Adrenal gland (tissue), 12 donors: Measurements from ENCODE around the gene SREK1IP1. TPM values are rescaled to one million over a fixed set of nuclear protein-coding genes. Genes with fewer than 3 reads are reported as not detected.
A peak's percentile ranks its signal among the peaks of the same experiment; 100 is the strongest.

Source experiments
- DNase-seq, 7 donors: peaks; one replicate each; pipeline ENCODE4 v3.0.0-alpha.2; 2019 to 2020
- H3K27ac ChIP-seq, 5 donors: fragments of 200-600 bp; sonication (generic) in 4 of 5; 1 replicate in 3 of 5; 2 replicates in 2 of 5; pipeline versions ENCODE4 v1.5.1 to v1.8.0; 2016 to 2020; ENCODE audit warnings: mild to moderate bottlenecking in 1 of 5
- H3K27me3 ChIP-seq: fragments of 200-600 bp; 2 replicates; pipeline ENCODE4 v1.8.0; 2021
- H3K36me3 ChIP-seq, 2 donors: fragments of 200-600 bp; replicated peaks in 1 of 2; 1 replicate in 1 of 2; 2 replicates in 1 of 2; pipeline versions ENCODE4 v1.5.1 to v1.8.0; 2018 to 2022
- H3K4me1 ChIP-seq, 2 donors: fragments of 200-600 bp; replicated peaks in 1 of 2; 1 replicate in 1 of 2; 2 replicates in 1 of 2; pipeline versions ENCODE4 v1.5.1 to v1.8.0; 2018 to 2021
- H3K4me3 ChIP-seq, 4 donors: fragments of 200-600 bp; sonication (generic) in 3 of 4; one replicate each; pipeline ENCODE4 v1.5.1; 2016 to 2018
- H3K9me3 ChIP-seq, 3 donors: fragments of 200-600 bp; sonication (generic) in 1 of 3; replicated peaks in 1 of 3; 1 replicate in 2 of 3; 2 replicates in 1 of 3; pipeline versions ENCODE4 v1.5.1 to v1.8.0; 2016 to 2021
- CTCF ChIP-seq, 6 experiments: fragments of 450-650 bp in 4 of 6; fragments of 200-600 bp in 2 of 6; sonication (generic) in 1 of 6; IDR thresholded peaks; 1 replicate in 5 of 6; 2 replicates in 1 of 6; pipeline versions ENCODE4 v1.5.1 to v1.8.0; 2016 to 2021; ENCODE audit warnings: antibody characterized with exemption in 6 of 6, mild to moderate bottlenecking in 2 of 6, moderate library complexity in 1 of 6
- POLR2A ChIP-seq, 2 donors: fragments of 450-650 bp; IDR thresholded peaks; one replicate each; pipeline ENCODE4 v1.6.1; 2017; ENCODE audit warnings: antibody characterized with exemption in 2 of 2, mild to moderate bottlenecking in 2 of 2, moderate library complexity in 1 of 2
- WGBS, 4 donors: extraction: QIAGEN DNeasy Blood & Tissue Kit in 2 of 4; methylation state at CpG; one replicate each; pipeline versions ENCODE4 v1.1.5 to v1.1.7; 2013 to 2017; 5-methylcytosine and 5-hydroxymethylcytosine counted together
- intact Hi-C, 2 donors: fragments of 100-400 bp; cut with DNase I; formaldehyde crosslinking; loops; one replicate each; pipeline versions ENCODE4 v1.14.1 to v1.15.0; 2022 to 2023
- polyA plus RNA-seq, 3 donors: library from polyadenylated mRNA; stranded (reverse); fragments of 200-250 nt in 2 of 3; fragments of 350-450 nt in 1 of 3; fragmentation: Illumina TruSeq in 1 of 3; extraction: RNeasy Lipid Tissue Mini Kit (QIAGEN cat#74804) in 1 of 3; gene quantifications; one replicate each; pipeline ENCODE4 v1.2.3, GENCODE V29; 2013 to 2014
- total RNA-seq, 9 donors: library from RNA; depleted of rRNA in 4 of 9; stranded (reverse); fragments of >200 nt in 4 of 9; fragments of 120-200 nt in 1 of 9; fragmentation: NEBNext Ultra II Directional in 1 of 9; extraction: Animal tissue kit (Norgen Biotek cat#: 25700) in 1 of 9; gene quantifications; one replicate each; pipeline versions ENCODE4 v1.1.0 to v1.2.4, GENCODE V29; 2013 to 2023
- donor health status: healthy with polysubstance abuse.
- donor health status: Bipolar disorder and iron deficiency.
- donor health status: DM: yes; HTN: yes; CAD: no.
- donor health status: DM: no; HTN: no; CAD: no.
- donor health status: DM: no; HTN: no; CAD: no.
- donor health status: DM: yes; HTN: yes; CAD: no.

Gene SREK1IP1
- total and polyA plus RNA-seq, 12 donors, result 5.0 to 42.9 (median 16.8) TPM

DNA sequence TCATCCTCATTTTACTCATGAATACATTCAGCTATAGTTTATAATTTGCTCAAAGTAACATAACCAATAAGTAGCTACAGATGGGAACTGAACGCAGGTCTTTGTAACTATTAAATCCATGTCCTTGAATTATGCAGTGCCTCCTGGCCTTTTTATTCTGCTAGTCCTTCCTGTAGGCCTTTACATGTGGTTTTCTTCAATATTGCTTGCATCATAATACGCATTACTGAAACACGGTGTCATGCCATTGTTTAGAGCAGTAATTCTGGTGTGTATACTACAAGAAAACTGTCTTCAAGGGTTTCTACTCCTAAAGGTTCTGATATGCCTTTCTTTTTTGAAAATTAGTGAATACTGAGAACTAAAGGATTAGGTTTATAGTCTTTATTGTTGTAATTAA, 21.0 kb upstream of the SREK1IP1 start:
- 91 to 95% (median 94%) methylated on average over 3 of the region's 3 CpGs for WGBS, 4 donors

GRCh38 chr5:64788156-64788555, 19.7 kb upstream of the SREK1IP1 start:
- no peaks in the 10 kb centered on the region for H3K9me3 ChIP-seq
- TF ChIP-seq POLR2A (IDR thresholded peaks at IDR 0.05) (no peak), CTCF (IDR thresholded peaks at IDR 0.05) (no peak)
- H3K4me3 ChIP-seq, result no peak overlapping the region
- no peak for DNase-seq
- H3K36me3 ChIP-seq, result no peaks in the 10 kb centered on the region
- peaks cover 3 to 4% of the 10 kb centered on the region in 2 donors for H3K4me1 ChIP-seq
- no peaks in the 10 kb centered on the region for H3K27me3 ChIP-seq
- 38 to 47% (median 42%) methylated on average over 2 of the region's 2 CpGs for WGBS, 4 donors
- no peak overlapping the region for H3K27ac ChIP-seq
- intact Hi-C loops, result loop anchor here in 1 of 2 donors (5.0 to 10.0 kb wide), 2 partner anchors 151 to 563 kb away; no protein-coding TSS in a partner anchor

More for the DNA sequence above, 21.0 kb upstream of the SREK1IP1 start:
- Histone ChIP-seq H3K27me3 (no peaks in the 10 kb centered on the region), H3K9me3 (no peaks in the 10 kb centered on the region), H3K27ac (no peak overlapping the region), H3K36me3 (no peaks in the 10 kb centered on the region), H3K4me3 (no peak overlapping the region), H3K4me1 (peaks cover 3 to 4% of the 10 kb centered on the region in 2 donors)
- DNase-seq, result no peak
- TF ChIP-seq CTCF (IDR thresholded peaks at IDR 0.05) (no peak), POLR2A (IDR thresholded peaks at IDR 0.05) (no peak)
- intact Hi-C loops, result loop anchor here in 1 of 2 donors (5.0 to 10.0 kb wide), 2 partner anchors 152 to 565 kb away; no protein-coding TSS in a partner anchor

DNA sequence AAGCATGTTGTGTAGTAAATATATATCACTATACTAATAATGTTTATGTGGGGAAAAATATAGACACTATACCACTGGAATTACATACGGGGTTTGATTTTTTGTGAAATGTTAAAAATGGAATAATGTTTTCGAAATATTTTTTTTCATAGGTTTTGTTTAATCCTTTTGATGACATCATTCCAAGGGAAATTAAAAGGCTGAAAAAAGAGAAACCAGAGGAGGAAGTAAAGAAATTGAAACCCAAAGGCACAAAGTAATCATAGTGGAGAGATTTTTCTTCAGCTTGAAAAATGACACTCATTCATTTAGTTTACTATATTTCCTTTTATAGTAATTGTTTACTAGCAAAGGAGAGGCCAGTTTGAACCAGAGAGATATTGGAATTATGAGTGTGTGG, 17.9 kb upstream of the SREK1IP1 start:
- no peak for DNase-seq
- intact Hi-C loops, result loop anchor here in 1 of 2 donors (5.0 to 10.0 kb wide), 2 partner anchors 149 to 562 kb away; no protein-coding TSS in a partner anchor
- H3K27ac ChIP-seq, result no peak overlapping the region
- peaks cover 3 to 4% of the 10 kb centered on the region in 2 donors for H3K4me1 ChIP-seq
- WGBS, 4 donors, result 88 to 92% (median 90%) methylated on average over 2 of the region's 2 CpGs
- TF ChIP-seq CTCF (IDR thresholded peaks at IDR 0.05), result no peak
- TF ChIP-seq POLR2A (IDR thresholded peaks at IDR 0.05), result no peak
- no peaks in the 10 kb centered on the region for H3K36me3 ChIP-seq
- no peaks in the 10 kb centered on the region for H3K27me3 ChIP-seq
- H3K9me3 ChIP-seq, result no peaks in the 10 kb centered on the region
- H3K4me3 ChIP-seq, result no peak overlapping the region

GRCh38 chr5:64784451-64785025, 16.0 kb upstream of the SREK1IP1 start:
- TF ChIP-seq CTCF (IDR thresholded peaks at IDR 0.05) (peak; percentile 76 to 88 (median 84)), POLR2A (IDR thresholded peaks at IDR 0.05) (no peak)
- DNase-seq, result peak; percentile 53 to 90 (median 78)
- Histone ChIP-seq H3K36me3 (no peaks in the 10 kb centered on the region), H3K4me3 (no peak overlapping the region), H3K27ac (no peak overlapping the region), H3K27me3 (no peaks in the 10 kb centered on the region), H3K4me1 (peaks cover 3 to 4% of the 10 kb centered on the region in 2 donors), H3K9me3 (no peaks in the 10 kb centered on the region)
- intact Hi-C loops, result loop anchor here (5.0 to 10.0 kb wide), 2 partner anchors 147 to 560 kb away; no protein-coding TSS in a partner anchor
- WGBS, 4 donors, result 3 to 7% (median 5%) methylated on average over 3 of the region's 3 CpGs
